Neutrophil (primary cell): ENCODE data around the gene SGK1.
"Not testable (repeated sequence)": the region's sequence is repeated elsewhere in the genome, so short reads cannot be mapped to it uniquely, and the experiment has no call there.

Experiments used
- H3K27ac ChIP-seq: fragments of 200-600 bp; sonication (generic); 2 replicates; pipeline ENCODE4 v1.5.1; 2016; ENCODE audit warnings: mild to moderate bottlenecking, moderate library complexity
- H3K27me3 ChIP-seq: fragments of 200-600 bp; sonication (generic); 2 replicates; pipeline ENCODE4 v1.6.0; 2016; ENCODE audit warnings: mild to moderate bottlenecking
- H3K36me3 ChIP-seq: fragments of 200-600 bp; sonication (generic); 2 replicates; pipeline ENCODE4 v1.5.1; 2017
- H3K4me1 ChIP-seq, 2 experiments: fragments of 200-600 bp in 1 of 2; sonication (generic) in 1 of 2; 1 replicate in 1 of 2; 2 replicates in 1 of 2; pipeline versions ENCODE4 v1.5.1 to v1.6.1; 2013 to 2016; ENCODE audit warnings: low read depth in 1 of 2, low read length in 1 of 2, mild to moderate bottlenecking in 1 of 2, moderate library complexity in 1 of 2; ENCODE audit not compliant: control insufficient read depth in 1 of 2, insufficient read depth in 1 of 2
- H3K4me3 ChIP-seq, 2 experiments: fragments of 200-600 bp in 1 of 2; sonication (generic) in 1 of 2; 1 replicate in 1 of 2; 2 replicates in 1 of 2; pipeline ENCODE4 v1.5.1; 2013 to 2016; ENCODE audit warnings: low read depth in 1 of 2, low read length in 1 of 2, mild to moderate bottlenecking in 1 of 2, moderate library complexity in 1 of 2
- H3K9me3 ChIP-seq: fragments of 200-600 bp; sonication (generic); 2 replicates; pipeline ENCODE4 v1.5.1; 2016
- TF ChIP-seq, protein P1 (sequence below): fragments of 200-600 bp; sonication (generic); IDR thresholded peaks from 2 replicates; pipeline ENCODE4 v1.5.1; 2016; ENCODE audit warnings: antibody characterized with exemption

SGK1 gene

DNA sequence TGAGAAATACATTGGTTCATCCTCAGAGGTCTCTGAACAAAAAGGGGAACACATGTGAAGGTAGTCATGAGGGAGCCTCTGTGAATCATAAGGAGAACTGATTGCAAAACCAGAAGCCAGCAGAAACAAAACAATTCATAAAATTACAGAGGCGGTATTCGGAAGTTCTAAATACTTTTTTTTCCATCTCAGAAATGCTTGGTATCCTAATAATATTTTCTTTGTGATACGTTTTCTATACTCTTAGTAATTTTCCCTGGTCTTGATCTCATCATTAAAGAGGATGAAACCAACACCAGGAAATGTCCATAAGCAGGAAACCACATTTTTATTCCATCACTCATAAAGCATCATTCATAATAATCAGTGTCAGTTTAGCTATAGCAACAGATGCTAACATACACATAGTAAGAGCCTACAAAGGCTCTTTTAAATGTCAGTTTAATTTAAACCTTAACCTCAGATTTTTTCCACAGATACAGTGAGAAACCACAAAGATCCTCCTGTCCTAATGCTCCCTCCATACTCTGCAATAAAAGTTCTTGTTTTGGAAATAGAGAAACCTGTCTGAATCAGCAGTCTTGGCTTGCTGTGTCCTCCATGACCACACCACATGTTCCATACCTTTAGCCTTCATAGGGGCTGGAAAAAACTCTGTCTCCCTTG lies 29.2 kb downstream of the SGK1 start:
- peak overlapping the region; percentile 97 for H3K27ac ChIP-seq

DNA sequence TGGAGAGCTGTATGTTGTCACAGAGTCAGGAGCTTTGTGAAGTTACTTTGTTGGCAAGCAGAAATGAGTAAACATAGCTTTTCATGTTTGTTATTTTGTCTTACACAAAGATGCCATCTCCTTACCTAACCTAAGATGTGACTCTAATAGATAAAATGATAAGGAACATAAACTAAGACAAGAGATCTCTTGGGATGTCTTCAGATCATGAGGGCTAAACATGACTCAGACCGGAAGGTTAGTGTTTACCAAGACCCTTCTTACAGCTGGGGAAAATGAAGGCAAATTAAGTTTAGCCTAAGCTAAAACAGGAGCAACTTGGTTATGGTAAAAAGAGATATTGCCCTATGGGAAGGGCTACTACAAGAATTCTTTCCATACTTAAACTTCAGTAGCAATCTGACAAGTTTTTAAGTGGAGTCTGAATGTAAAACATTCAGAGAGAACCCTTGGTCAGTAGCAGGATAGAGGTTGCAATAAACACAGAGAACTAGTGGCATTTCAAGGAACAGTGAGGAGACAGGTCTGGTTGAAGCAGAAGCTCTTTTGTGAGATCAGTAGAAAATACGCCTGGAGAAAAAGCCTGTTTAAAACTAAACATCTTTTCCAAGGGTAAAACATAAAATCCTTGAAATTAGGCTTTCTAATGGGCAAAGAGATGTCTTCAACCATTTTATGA lies 29.9 kb downstream of the SGK1 start:
- TF ChIP-seq, protein P1, sequence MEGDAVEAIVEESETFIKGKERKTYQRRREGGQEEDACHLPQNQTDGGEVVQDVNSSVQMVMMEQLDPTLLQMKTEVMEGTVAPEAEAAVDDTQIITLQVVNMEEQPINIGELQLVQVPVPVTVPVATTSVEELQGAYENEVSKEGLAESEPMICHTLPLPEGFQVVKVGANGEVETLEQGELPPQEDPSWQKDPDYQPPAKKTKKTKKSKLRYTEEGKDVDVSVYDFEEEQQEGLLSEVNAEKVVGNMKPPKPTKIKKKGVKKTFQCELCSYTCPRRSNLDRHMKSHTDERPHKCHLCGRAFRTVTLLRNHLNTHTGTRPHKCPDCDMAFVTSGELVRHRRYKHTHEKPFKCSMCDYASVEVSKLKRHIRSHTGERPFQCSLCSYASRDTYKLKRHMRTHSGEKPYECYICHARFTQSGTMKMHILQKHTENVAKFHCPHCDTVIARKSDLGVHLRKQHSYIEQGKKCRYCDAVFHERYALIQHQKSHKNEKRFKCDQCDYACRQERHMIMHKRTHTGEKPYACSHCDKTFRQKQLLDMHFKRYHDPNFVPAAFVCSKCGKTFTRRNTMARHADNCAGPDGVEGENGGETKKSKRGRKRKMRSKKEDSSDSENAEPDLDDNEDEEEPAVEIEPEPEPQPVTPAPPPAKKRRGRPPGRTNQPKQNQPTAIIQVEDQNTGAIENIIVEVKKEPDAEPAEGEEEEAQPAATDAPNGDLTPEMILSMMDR, result no peak
- H3K36me3 ChIP-seq, result no peaks in the 10 kb centered on the region
- no peaks in the 10 kb centered on the region for H3K9me3 ChIP-seq
- peak overlapping the region; percentile 97 for H3K27ac ChIP-seq
- peak overlapping the region; percentile 15 to 40 for H3K4me3 ChIP-seq
- peaks cover 22 to 23% of the 10 kb centered on the region in 2 experiments for H3K4me1 ChIP-seq
- H3K27me3 ChIP-seq, result no peaks in the 10 kb centered on the region

More for the DNA sequence above, 29.2 kb downstream of the SGK1 start:
- H3K27me3 ChIP-seq, result no peaks in the 10 kb centered on the region
- peaks cover 22 to 23% of the 10 kb centered on the region in 2 experiments for H3K4me1 ChIP-seq
- no peaks in the 10 kb centered on the region for H3K36me3 ChIP-seq
- peak overlapping the region; percentile 15 to 40 for H3K4me3 ChIP-seq
- H3K9me3 ChIP-seq, result no peaks in the 10 kb centered on the region
- TF ChIP-seq, protein P1, result no peak

DNA sequence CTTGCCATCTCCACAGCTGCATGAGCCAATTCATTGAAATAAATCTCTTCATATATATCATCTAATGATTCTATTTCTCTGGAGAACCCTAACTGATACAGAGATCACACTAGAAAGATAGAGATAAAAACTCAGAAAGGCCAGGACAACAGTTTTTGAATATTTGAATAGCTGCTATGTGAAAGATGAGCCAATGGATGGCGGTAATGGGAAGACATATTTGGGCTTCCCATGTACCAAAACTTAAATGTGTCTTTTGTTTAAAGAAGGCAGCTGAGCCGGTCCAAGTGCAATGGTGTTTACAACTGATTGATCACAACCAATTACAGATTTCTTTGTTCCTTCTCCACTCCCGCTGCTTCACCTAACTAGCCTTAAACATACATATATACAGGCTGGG lies 35.1 kb downstream of the SGK1 start:
- peaks cover 5 to 16% of the 10 kb centered on the region in 2 experiments for H3K4me1 ChIP-seq
- H3K4me3 ChIP-seq, result no peak overlapping the region
- TF ChIP-seq, protein P1, result no peak
- H3K9me3 ChIP-seq, result no peaks in the 10 kb centered on the region
- H3K27me3 ChIP-seq, result no peaks in the 10 kb centered on the region
- H3K36me3 ChIP-seq, result no peaks in the 10 kb centered on the region
- H3K27ac ChIP-seq, result no peak overlapping the region

DNA sequence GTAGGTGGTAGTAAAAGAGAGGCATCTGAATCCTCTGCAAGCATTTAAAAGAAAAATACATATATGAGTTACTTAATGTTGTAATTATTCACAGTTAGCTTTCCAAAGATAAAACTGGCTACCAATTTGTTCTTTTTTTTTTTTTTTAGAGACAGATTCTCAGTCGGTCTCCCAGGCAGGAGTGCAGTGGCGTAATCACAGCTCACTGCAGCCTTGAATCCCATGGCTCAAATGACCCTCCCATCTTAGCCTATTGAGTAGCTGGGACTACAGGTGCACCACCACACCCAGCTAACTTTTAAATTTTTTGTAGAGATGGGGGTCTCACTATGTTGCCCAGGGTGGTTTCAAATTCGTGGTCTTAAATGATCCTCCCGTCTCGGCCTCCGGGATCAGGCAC lies 36.5 kb downstream of the SGK1 start:
- H3K9me3 ChIP-seq, result no peaks in the 10 kb centered on the region
- peaks cover 15 to 25% of the 10 kb centered on the region in 2 experiments for H3K4me1 ChIP-seq
- H3K4me3 ChIP-seq, result no peak overlapping the region
- no peak overlapping the region for H3K27ac ChIP-seq
- no peaks in the 10 kb centered on the region for H3K27me3 ChIP-seq
- TF ChIP-seq, protein P1, result no peak
- H3K36me3 ChIP-seq, result no peaks in the 10 kb centered on the region

DNA sequence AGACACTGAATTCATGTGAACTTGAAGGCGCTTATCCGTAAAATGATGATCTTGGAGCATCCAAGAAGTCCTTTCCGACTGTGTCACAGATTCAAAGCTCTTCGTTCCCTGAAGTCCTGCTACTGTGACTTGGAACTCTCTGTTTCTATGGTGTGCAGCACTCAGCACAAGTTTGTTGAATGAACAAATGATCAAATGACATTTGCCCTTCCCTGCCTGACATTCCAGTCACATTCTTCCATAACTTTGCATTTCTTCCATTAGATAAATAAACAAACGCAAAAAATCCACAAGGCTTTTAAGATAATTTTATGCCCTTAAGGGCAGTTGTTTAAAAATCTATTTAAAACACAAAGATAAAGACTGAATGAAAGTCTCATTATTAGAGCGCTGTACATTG lies 39.9 kb downstream of the SGK1 start:
- Histone ChIP-seq H3K4me3 (no peak overlapping the region), H3K27ac (peak overlapping the region; percentile 93)

DNA sequence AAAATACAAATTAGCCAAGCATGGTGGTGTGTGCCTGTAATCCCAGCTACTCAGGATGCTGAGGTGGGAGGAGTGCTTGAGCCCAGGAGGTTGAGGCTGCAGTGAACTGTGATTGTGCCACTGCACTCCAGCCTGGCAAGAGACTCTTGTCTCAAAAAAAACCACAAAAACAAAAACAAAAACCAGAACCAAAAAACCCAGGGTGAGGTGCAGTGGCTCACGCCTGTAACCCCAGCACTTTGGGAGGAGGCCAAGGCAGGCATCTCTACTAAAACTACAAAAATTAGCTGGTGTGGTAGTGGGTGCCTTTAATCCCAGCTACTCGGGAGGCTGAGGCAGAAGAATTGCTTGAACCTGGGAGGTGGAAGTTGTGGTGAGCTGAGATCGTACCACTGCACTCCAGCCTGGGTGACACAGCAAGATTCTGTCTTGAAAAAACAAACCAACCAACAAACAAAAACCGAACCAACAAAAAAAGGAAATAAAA lies 41.0 kb downstream of the SGK1 start:
- not testable (repeated sequence) for H3K9me3 ChIP-seq, H3K36me3 ChIP-seq, H3K27me3 ChIP-seq
- Histone ChIP-seq H3K27ac (peak overlapping the region; percentile 93), H3K4me3 (peak overlapping the region; percentile 3 to 37), H3K4me1 (peaks cover 22 to 59% of the 10 kb centered on the region in 2 experiments)

More for the DNA sequence above, 39.9 kb downstream of the SGK1 start:
- Histone ChIP-seq H3K9me3 (no peaks in the 10 kb centered on the region), H3K27me3 (no peaks in the 10 kb centered on the region), H3K4me1 (peaks cover 22 to 49% of the 10 kb centered on the region in 2 experiments), H3K36me3 (no peaks in the 10 kb centered on the region)
- TF ChIP-seq, protein P1, result no peak
